ENCODE data around the gene WDR62. TPM values are rescaled to one million over a fixed set of nuclear protein-coding genes. Genes with fewer than 3 reads are reported as not detected.

WDR62 gene
- total and polyA plus RNA-seq, 4 donors, result 0.86 to 2.2 (median 1.7) TPM

- 99% methylated on average over 6 of the region's 6 CpGs for WGBS, 2 donors
- Histone ChIP-seq H3K4me1 (ENCODE audit: control insufficient read depth in 5 of 5, insufficient read depth in 5 of 5, low read length in 5 of 5) (peaks cover 0 to 5% (median 0%) of the 10 kb centered on the region in 5 donors), H3K36me3 (ENCODE audit: control insufficient read depth in 4 of 4, insufficient read depth in 4 of 4, low read length in 4 of 4) (peaks cover 0 to 21% (median 9%) of the 10 kb centered on the region in 4 donors), H3K9ac (ENCODE audit: insufficient read depth in 1 of 2, low read length in 2 of 2) (no peak overlapping the region), H3K4me3 (no peak overlapping the region), H3K27me3 (ENCODE audit: control insufficient read depth in 3 of 3, insufficient read depth in 3 of 3, low read length in 2 of 3) (no peaks in the 10 kb centered on the region), H3K27ac (ENCODE audit: low read depth in 1 of 2, low read length in 1 of 2) (no peak overlapping the region), H3K9me3 (ENCODE audit: control insufficient read depth in 4 of 4, insufficient read depth in 3 of 4, low read length in 3 of 4) (no peaks in the 10 kb centered on the region)
- DNase-seq (no peak), ATAC-seq (ENCODE audit: insufficient read depth, low FRiP score) (no peak)
- TF ChIP-seq CTCF (IDR thresholded peaks at IDR 0.05; ENCODE audit: control extremely low read depth, extremely low read depth), result no peak
Observed at GRCh38 chr19:36027696-36028095, 27.0 kb upstream of the WDR62 start.

GRCh38 chr19:36028313-36029041 is 26.2 kb upstream of the WDR62 start:
- ATAC-seq (ENCODE audit: insufficient read depth, low FRiP score) (no peak), DNase-seq (no peak)
- Histone ChIP-seq H3K4me3 (no peak overlapping the region), H3K4me1 (ENCODE audit: control insufficient read depth in 5 of 5, insufficient read depth in 5 of 5, low read length in 5 of 5) (peaks cover 0 to 9% (median 0%) of the 10 kb centered on the region in 5 donors), H3K9ac (ENCODE audit: insufficient read depth in 1 of 2, low read length in 2 of 2) (no peak overlapping the region), H3K36me3 (ENCODE audit: control insufficient read depth in 4 of 4, insufficient read depth in 4 of 4, low read length in 4 of 4) (peaks cover 0 to 16% (median 7%) of the 10 kb centered on the region in 4 donors), H3K27ac (ENCODE audit: low read depth in 1 of 2, low read length in 1 of 2) (no peak overlapping the region), H3K9me3 (ENCODE audit: control insufficient read depth in 4 of 4, insufficient read depth in 3 of 4, low read length in 3 of 4) (no peaks in the 10 kb centered on the region), H3K27me3 (ENCODE audit: control insufficient read depth in 3 of 3, insufficient read depth in 3 of 3, low read length in 2 of 3) (no peaks in the 10 kb centered on the region)
- no peak for TF ChIP-seq CTCF (IDR thresholded peaks at IDR 0.05; ENCODE audit: control extremely low read depth, extremely low read depth)
- 79 to 86% methylated on average over 10 of the region's 10 CpGs for WGBS, 2 donors

- no peak for TF ChIP-seq CTCF (IDR thresholded peaks at IDR 0.05; ENCODE audit: control extremely low read depth, extremely low read depth)
- ATAC-seq (ENCODE audit: insufficient read depth, low FRiP score), result no peak
- 90 to 93% methylated on average over 8 of the region's 8 CpGs for WGBS, 2 donors
- Histone ChIP-seq H3K4me1 (ENCODE audit: control insufficient read depth in 5 of 5, insufficient read depth in 5 of 5, low read length in 5 of 5) (peaks cover 0 to 9% (median 0%) of the 10 kb centered on the region in 5 donors), H3K9ac (ENCODE audit: insufficient read depth in 1 of 2, low read length in 2 of 2) (no peak overlapping the region), H3K27ac (ENCODE audit: low read depth in 1 of 2, low read length in 1 of 2) (no peak overlapping the region), H3K27me3 (ENCODE audit: control insufficient read depth in 3 of 3, insufficient read depth in 3 of 3, low read length in 2 of 3) (no peaks in the 10 kb centered on the region), H3K4me3 (no peak overlapping the region), H3K36me3 (ENCODE audit: control insufficient read depth in 4 of 4, insufficient read depth in 4 of 4, low read length in 4 of 4) (peaks cover 0 to 6% (median 3%) of the 10 kb centered on the region in 4 donors), H3K9me3 (ENCODE audit: control insufficient read depth in 4 of 4, insufficient read depth in 3 of 4, low read length in 3 of 4) (no peaks in the 10 kb centered on the region)
- no peak for DNase-seq
Observed at GRCh38 chr19:36030264-36031148, 24.2 kb upstream of the WDR62 start.
